HG03159 (cell line): ENCODE measurements around the gene CALHM2.
"Not testable (repeated sequence)": the region's sequence is repeated elsewhere in the genome, so short reads cannot be mapped to it uniquely, and the experiment has no call there.

Experiments
- ATAC-seq: cut with Tn5 transposase; IDR thresholded peaks from one replicate; pipeline ENCODE4 v1.9.1; 2021; ENCODE audit warnings: mild to moderate bottlenecking, moderate library complexity; ENCODE audit not compliant: unreplicated experiment

The CALHM2 gene

DNA sequence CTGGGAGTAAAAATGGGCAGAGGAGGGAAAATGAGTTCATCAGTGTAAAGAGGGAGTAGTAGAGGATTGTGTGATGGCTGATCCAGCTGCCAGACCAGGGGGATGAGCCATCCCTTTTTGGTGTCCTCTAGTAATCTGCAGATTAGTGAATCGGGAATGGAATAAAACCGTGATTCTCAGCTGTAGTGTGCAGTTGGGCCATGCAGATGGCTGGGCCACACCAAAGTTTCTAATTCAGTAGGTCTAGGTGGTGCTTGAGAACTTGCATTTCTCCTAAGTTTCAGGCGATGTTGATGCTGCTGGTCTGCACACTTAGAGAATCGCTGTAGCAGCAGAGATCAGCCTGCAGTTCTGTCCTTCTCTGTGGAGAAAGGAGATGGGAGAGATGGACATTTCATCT lies 33.1 kb downstream of the CALHM2 start:
- ATAC-seq, result no peak

DNA sequence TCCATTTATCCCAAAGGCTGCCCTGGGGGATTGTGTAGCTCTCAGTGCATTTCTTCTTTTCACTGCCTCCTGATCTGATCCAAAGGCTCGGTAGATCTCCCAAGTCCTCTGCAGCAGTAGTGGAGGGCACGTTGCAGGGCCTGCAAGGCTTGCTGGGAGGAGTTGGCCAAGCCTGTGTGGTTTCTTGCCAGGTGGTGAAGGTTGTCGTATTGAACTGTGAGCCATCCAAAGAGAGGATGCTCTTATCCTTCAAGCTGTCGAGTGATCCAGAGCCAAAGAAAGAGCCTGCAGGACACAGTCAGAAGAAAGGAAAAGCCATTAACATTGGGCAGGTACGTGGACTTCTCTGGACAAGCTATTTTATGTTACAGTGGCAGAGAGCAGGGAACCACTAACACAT lies 34.6 kb downstream of the CALHM2 start:
- no peak for ATAC-seq

DNA sequence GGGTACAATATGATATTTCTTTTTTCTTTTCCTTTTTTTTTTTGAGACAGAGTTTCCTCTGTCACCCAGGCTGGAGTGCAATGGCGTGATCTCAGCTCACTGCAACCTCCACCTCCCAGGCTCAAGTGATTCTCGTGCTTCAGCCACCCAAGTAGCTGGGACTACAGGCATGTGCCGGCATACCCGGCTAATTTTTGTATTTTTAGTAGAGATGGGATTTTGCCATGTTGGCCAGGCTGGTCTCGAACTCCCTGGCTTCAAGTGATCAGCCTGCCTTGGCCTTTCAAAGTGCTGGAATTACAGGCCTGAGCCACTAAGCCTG lies 35.1 kb downstream of the CALHM2 start:
- not testable (repeated sequence) for ATAC-seq

DNA sequence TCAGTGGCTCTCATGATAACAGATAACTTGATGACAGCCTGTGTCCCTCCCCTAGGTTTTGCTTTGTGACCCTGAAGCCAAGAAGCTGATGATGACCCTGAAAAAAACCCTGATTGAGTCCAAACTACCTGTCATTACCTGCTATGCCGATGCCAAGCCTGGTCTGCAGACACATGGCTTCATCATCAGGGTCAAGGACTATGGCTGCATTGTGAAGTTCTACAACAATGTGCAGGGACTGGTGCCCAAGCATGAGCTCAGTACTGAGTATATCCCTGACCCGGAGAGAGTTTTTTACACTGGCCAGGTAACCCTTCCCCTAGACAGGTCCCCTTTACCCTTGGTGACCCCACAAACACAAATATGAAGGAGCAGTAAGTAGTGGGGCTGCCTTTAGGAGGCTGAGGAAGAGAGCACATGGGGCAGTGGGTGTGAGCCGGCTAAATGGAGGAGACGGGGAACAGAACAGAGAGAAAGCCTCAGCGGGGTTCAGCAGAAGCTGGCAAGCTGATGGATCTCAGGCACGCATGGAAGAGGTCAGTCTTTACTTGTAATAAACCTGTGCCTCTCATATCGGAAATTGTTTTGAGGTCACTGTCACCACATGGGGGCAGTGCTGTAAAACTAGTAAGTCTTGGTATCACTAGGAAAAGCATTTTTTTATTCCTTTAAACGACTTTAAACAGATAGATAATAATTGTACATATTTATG lies 35.6 kb downstream of the CALHM2 start:
- ATAC-seq, result no peak

DNA sequence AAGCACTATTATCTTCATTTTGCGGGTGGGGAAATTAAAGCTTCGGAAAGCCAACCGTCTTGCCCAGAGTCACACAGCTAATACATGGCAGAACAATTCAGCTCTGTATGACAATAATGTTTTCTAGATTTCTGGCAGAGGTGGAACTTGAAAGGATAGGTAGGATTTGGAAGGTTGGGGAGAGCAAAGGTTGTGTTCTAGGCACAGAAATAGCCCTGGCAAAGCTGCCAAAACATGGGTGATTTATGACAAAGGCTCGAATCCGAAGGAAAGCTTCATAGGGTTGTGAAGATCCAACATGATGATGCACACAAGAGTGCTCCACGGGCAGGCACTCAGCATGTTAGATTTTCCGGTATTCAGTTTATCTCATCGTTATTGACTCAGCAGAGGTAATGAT lies 36.6 kb downstream of the CALHM2 start:
- ATAC-seq, result no peak

DNA sequence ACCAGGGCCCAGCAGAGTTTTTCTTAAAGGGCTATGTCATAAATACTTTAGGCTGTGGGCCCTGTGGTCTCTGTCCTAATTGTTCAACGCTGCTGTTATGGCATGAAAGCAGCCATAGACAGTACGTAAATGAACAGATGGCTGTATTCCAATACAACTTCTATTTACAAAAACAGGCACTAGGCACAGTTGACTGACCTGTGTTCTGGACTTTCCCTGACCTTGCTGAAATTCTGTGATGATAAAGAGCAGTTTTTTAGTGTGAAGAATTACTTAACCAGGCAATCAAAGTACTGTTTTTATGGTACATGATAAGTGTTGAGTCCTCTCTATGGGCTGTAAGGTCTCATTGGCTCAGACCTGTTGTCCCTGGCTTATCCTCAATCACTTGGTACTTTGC lies 38.6 kb downstream of the CALHM2 start:
- no peak for ATAC-seq

DNA sequence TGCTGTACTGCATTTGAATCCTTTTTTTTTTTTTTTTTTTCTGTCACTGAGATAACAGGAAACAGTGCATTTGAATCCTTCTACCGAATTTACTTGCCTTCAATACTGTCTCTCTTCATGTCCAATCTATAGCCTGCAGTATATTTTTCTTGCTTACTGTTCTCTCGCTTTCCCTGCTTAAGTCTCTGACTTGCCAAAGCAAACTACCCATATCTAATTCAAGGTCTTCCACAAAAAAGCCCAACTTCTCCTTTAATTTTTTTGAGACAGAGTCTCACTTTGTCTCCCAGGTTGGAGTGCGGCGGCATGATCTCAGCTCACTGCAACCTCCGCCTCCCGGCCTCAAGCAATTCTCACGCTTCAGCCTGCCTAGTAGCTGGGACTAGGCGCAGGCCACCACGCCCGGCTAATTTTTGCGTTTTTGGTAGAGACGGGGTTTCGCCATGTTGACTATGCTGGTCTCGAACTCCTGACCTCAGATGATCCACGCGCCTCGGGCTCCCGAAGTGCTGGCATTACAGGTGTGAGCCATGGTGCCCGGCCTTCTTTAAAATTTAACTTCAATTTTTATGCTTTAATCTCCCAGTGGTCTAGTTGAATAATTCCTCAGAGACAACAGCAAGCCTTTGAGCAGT lies 54.9 kb downstream of the CALHM2 start:
- no peak for ATAC-seq

DNA sequence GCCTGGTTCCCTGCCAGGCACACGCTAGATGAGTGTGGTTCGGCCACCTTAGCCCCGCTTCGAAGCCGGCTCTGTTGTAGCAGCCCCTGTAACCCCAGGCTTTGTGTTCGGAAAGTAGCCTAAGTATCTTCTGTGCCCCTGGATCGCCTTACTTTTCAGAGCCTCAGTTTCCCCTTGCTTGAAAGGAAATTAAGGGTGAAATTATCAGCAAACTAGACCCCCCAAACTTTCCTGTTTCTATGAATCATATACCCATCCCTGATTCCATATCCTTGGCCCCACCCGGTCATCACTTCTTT lies 55.4 kb downstream of the CALHM2 start:
- no peak for ATAC-seq
